ENCODE results near the gene ARHGEF3.

The ARHGEF3 gene

GRCh38 chr3:56784448-56785001 lies 17.2 kb downstream of the ARHGEF3 start:
- Histone ChIP-seq H3K27me3 (replicated peaks; ENCODE audit: control insufficient read depth, insufficient read depth, low read length) (no peaks in the 10 kb centered on the region), H3K36me3 (ENCODE audit: control insufficient read depth, insufficient read depth, low read length) (no peaks in the 10 kb centered on the region), H3K4me3 (replicated peaks; ENCODE audit: low read depth, low read length) (no peak overlapping the region)
- DNase-seq (ENCODE audit: extremely low read depth, insufficient read length), result no peak
- no peak for TF ChIP-seq CTCF (IDR thresholded peaks at IDR 0.05; ENCODE audit: insufficient read depth, low read length, poor library complexity, severe bottlenecking)

- peak; percentile 77 for DNase-seq (ENCODE audit: extremely low read depth, insufficient read length)
- H3K36me3 ChIP-seq (ENCODE audit: control insufficient read depth, insufficient read depth, low read length), result no peaks in the 10 kb centered on the region
- TF ChIP-seq CTCF (IDR thresholded peaks at IDR 0.05; ENCODE audit: insufficient read depth, low read length, poor library complexity, severe bottlenecking), result no peak
- H3K27me3 ChIP-seq (replicated peaks; ENCODE audit: control insufficient read depth, insufficient read depth, low read length), result no peaks in the 10 kb centered on the region
- no peak overlapping the region; the same call in 1 of the 2 replicates for H3K4me3 ChIP-seq (replicated peaks; ENCODE audit: low read depth, low read length)
Observed at GRCh38 chr3:56783644-56784447, 17.9 kb downstream of the ARHGEF3 start.

GRCh38 chr3:56782906-56783305 lies 18.8 kb downstream of the ARHGEF3 start:
- no peak overlapping the region for H3K4me3 ChIP-seq (replicated peaks; ENCODE audit: low read depth, low read length)
- no peak for DNase-seq (ENCODE audit: extremely low read depth, insufficient read length)
- no peaks in the 10 kb centered on the region for H3K36me3 ChIP-seq (ENCODE audit: control insufficient read depth, insufficient read depth, low read length)
- no peaks in the 10 kb centered on the region for H3K27me3 ChIP-seq (replicated peaks; ENCODE audit: control insufficient read depth, insufficient read depth, low read length)
- TF ChIP-seq CTCF (IDR thresholded peaks at IDR 0.05; ENCODE audit: insufficient read depth, low read length, poor library complexity, severe bottlenecking), result no peak

- no peaks in the 10 kb centered on the region for H3K36me3 ChIP-seq (ENCODE audit: control insufficient read depth, insufficient read depth, low read length)
- no peak for DNase-seq (ENCODE audit: extremely low read depth, insufficient read length)
- no peak for TF ChIP-seq CTCF (IDR thresholded peaks at IDR 0.05; ENCODE audit: insufficient read depth, low read length, poor library complexity, severe bottlenecking)
- no peaks in the 10 kb centered on the region for H3K27me3 ChIP-seq (replicated peaks; ENCODE audit: control insufficient read depth, insufficient read depth, low read length)
- no peak overlapping the region for H3K4me3 ChIP-seq (replicated peaks; ENCODE audit: low read depth, low read length)
Observed at GRCh38 chr3:56782215-56782614, 19.5 kb downstream of the ARHGEF3 start.

- Histone ChIP-seq H3K4me3 (replicated peaks; ENCODE audit: low read depth, low read length) (no peak overlapping the region), H3K36me3 (ENCODE audit: control insufficient read depth, insufficient read depth, low read length) (no peaks in the 10 kb centered on the region), H3K27me3 (replicated peaks; ENCODE audit: control insufficient read depth, insufficient read depth, low read length) (no peaks in the 10 kb centered on the region)
- no peak for DNase-seq (ENCODE audit: extremely low read depth, insufficient read length)
- TF ChIP-seq CTCF (IDR thresholded peaks at IDR 0.05; ENCODE audit: insufficient read depth, low read length, poor library complexity, severe bottlenecking), result no peak
Observed at GRCh38 chr3:56781762-56782161, 20.0 kb downstream of the ARHGEF3 start.
